ENCODE results near the gene RHOC. TPM values are rescaled to one million over a fixed set of nuclear protein-coding genes. Genes with fewer than 3 reads are reported as not detected.

The RHOC gene
- total RNA-seq, 2 experiments from 2014 or later = 36.3 to 37.3 TPM

GRCh38 chr1:112715264-112716053 lies 8.5 kb upstream of the RHOC start, which contains the start of gene PPM1J:
TSS of gene PPM1J (minus strand) at chr1:112715332. CDS start at chr1:112715301, 31 bp downstream.
- H3K27ac Mint-ChIP-seq = no peak within 1 kb of the TSS
- no peaks in the 10 kb centered on the region for H3K36me3 Mint-ChIP-seq (ENCODE audit: low read depth)
- H3K4me3 Mint-ChIP-seq = peak within 1 kb of the TSS; percentile 78
- peaks cover 24% of the 10 kb centered on the region for H3K4me1 Mint-ChIP-seq (ENCODE audit: low read depth)
- intact Hi-C loops (cut with micrococcal nuclease) = loop anchor here (1.0 to 10.0 kb wide), 12 partner anchors 10 to 1189 kb away; partner anchors contain the start of genes AP4B1, DCLRE1B, LRIG2 and MAGI3
- H3K27me3 Mint-ChIP-seq (ENCODE audit: low read depth) = peaks cover 24% of the 10 kb centered on the region
- CTCF ChIA-PET = interaction anchor here (0.6 to 9.9 kb wide), 31 partner anchors 10 to 426 kb away, joined by 3 to 303 read pairs (median 4); partner anchors contain the start of gene LRIG2
- DNase-seq = peak; percentile 95
- no peaks in the 10 kb centered on the region for H3K9me3 Mint-ChIP-seq

GRCh38 chr1:112714313-112715263 lies 7.7 kb upstream of the RHOC start:
- no peak for DNase-seq

GRCh38 chr1:112713466-112714312 lies 6.8 kb upstream of the RHOC start:
- peak overlapping the region; percentile 14 for H3K4me3 Mint-ChIP-seq
- no peak overlapping the region for H3K27ac Mint-ChIP-seq
- H3K27me3 Mint-ChIP-seq (ENCODE audit: low read depth) = peaks cover 19% of the 10 kb centered on the region
- H3K36me3 Mint-ChIP-seq (ENCODE audit: low read depth) = no peaks in the 10 kb centered on the region
- no peaks in the 10 kb centered on the region for H3K9me3 Mint-ChIP-seq
- CTCF ChIA-PET = interaction anchor here (0.6 to 9.9 kb wide), 5 partner anchors 32 to 322 kb away, joined by 5 to 303 read pairs (median 23); no protein-coding TSS in a partner anchor
- intact Hi-C loops (cut with micrococcal nuclease) = loop anchor here (10.0 kb wide), 1 partner anchor 681 kb away; the partner anchor contains the start of gene MAGI3
- DNase-seq = no peak
- H3K4me1 Mint-ChIP-seq (ENCODE audit: low read depth) = peaks cover 23% of the 10 kb centered on the region

More at GRCh38 chr1:112714313-112715263, 7.7 kb upstream of the RHOC start:
- H3K9me3 Mint-ChIP-seq = no peaks in the 10 kb centered on the region
- no peak overlapping the region for H3K27ac Mint-ChIP-seq
- peaks cover 24% of the 10 kb centered on the region for H3K4me1 Mint-ChIP-seq (ENCODE audit: low read depth)
- H3K27me3 Mint-ChIP-seq (ENCODE audit: low read depth) = peaks cover 23% of the 10 kb centered on the region
- CTCF ChIA-PET = interaction anchor here (0.6 to 9.9 kb wide), 23 partner anchors 11 to 427 kb away, joined by 3 to 303 read pairs (median 4); partner anchors contain the start of gene LRIG2
- H3K4me3 Mint-ChIP-seq = peak overlapping the region; percentile 71
- intact Hi-C loops (cut with micrococcal nuclease) = loop anchor here (1.0 to 10.0 kb wide), 6 partner anchors 9 to 1098 kb away; partner anchors contain the start of genes MAGI3, RSBN1 and SLC16A1
- H3K36me3 Mint-ChIP-seq (ENCODE audit: low read depth) = no peaks in the 10 kb centered on the region

- intact Hi-C loops (cut with micrococcal nuclease) = loop anchor here (10.0 kb wide), 1 partner anchor 682 kb away; the partner anchor contains the start of gene MAGI3
- Mint-ChIP-seq H3K27me3 (ENCODE audit: low read depth) (peaks cover 19% of the 10 kb centered on the region), H3K4me3 (no peak overlapping the region), H3K4me1 (ENCODE audit: low read depth) (peaks cover 19% of the 10 kb centered on the region), H3K9me3 (no peaks in the 10 kb centered on the region), H3K27ac (no peak overlapping the region), H3K36me3 (ENCODE audit: low read depth) (no peaks in the 10 kb centered on the region)
- CTCF ChIA-PET = no interaction called here
- DNase-seq = no peak
Measured at GRCh38 chr1:112712701-112713128, 5.8 kb upstream of the RHOC start.

GRCh38 chr1:112712191-112712590 lies 5.3 kb upstream of the RHOC start:
- H3K4me1 Mint-ChIP-seq (ENCODE audit: low read depth) = peaks cover 18% of the 10 kb centered on the region
- H3K9me3 Mint-ChIP-seq = no peaks in the 10 kb centered on the region
- intact Hi-C loops (cut with micrococcal nuclease) = loop anchor here (10.0 kb wide), 1 partner anchor 683 kb away; the partner anchor contains the start of gene MAGI3
- H3K27me3 Mint-ChIP-seq (ENCODE audit: low read depth) = peaks cover 19% of the 10 kb centered on the region
- no peaks in the 10 kb centered on the region for H3K36me3 Mint-ChIP-seq (ENCODE audit: low read depth)
- no peak for DNase-seq
- CTCF ChIA-PET = no interaction called here
- no peak overlapping the region for H3K27ac Mint-ChIP-seq
- H3K4me3 Mint-ChIP-seq = no peak overlapping the region

GRCh38 chr1:112711670-112712069 lies 4.7 kb upstream of the RHOC start:
- no peak for DNase-seq
- CTCF ChIA-PET = no interaction called here
- no peaks in the 10 kb centered on the region for H3K36me3 Mint-ChIP-seq (ENCODE audit: low read depth)
- no peaks in the 10 kb centered on the region for H3K9me3 Mint-ChIP-seq
- peaks cover 15% of the 10 kb centered on the region for H3K4me1 Mint-ChIP-seq (ENCODE audit: low read depth)
- H3K27me3 Mint-ChIP-seq (ENCODE audit: low read depth) = peaks cover 19% of the 10 kb centered on the region
- intact Hi-C loops (cut with micrococcal nuclease) = loop anchor here (10.0 kb wide), 1 partner anchor 683 kb away; the partner anchor contains the start of gene MAGI3
- H3K27ac Mint-ChIP-seq = no peak overlapping the region
- H3K4me3 Mint-ChIP-seq = no peak overlapping the region

- Mint-ChIP-seq H3K9me3 (no peaks in the 10 kb centered on the region), H3K4me1 (ENCODE audit: low read depth) (peaks cover 15% of the 10 kb centered on the region), H3K27me3 (ENCODE audit: low read depth) (peaks cover 19% of the 10 kb centered on the region), H3K27ac (no peak overlapping the region), H3K4me3 (no peak overlapping the region), H3K36me3 (ENCODE audit: low read depth) (no peaks in the 10 kb centered on the region)
- DNase-seq = no peak
- intact Hi-C loops (cut with micrococcal nuclease) = loop anchor here (10.0 kb wide), 1 partner anchor 684 kb away; the partner anchor contains the start of gene MAGI3
- CTCF ChIA-PET = interaction anchor here (1.5 to 2.5 kb wide), 2 partner anchors 75 to 320 kb away, joined by 4 to 9 read pairs; no protein-coding TSS in a partner anchor
Measured at GRCh38 chr1:112711041-112711440, 4.1 kb upstream of the RHOC start.

GRCh38 chr1:112710586-112710985 lies 3.7 kb upstream of the RHOC start:
- CTCF ChIA-PET = interaction anchor here (1.5 to 2.5 kb wide), 4 partner anchors 8 to 362 kb away, joined by 4 to 9 read pairs (median 4); partner anchors contain the start of gene LRIG2
- no peak for DNase-seq
- H3K27me3 Mint-ChIP-seq (ENCODE audit: low read depth) = peaks cover 19% of the 10 kb centered on the region
- H3K4me3 Mint-ChIP-seq = no peak overlapping the region
- intact Hi-C loops (cut with micrococcal nuclease) = loop anchor here (10.0 kb wide), 1 partner anchor 684 kb away; the partner anchor contains the start of gene MAGI3
- H3K36me3 Mint-ChIP-seq (ENCODE audit: low read depth) = no peaks in the 10 kb centered on the region
- peaks cover 15% of the 10 kb centered on the region for H3K4me1 Mint-ChIP-seq (ENCODE audit: low read depth)
- no peaks in the 10 kb centered on the region for H3K9me3 Mint-ChIP-seq
- H3K27ac Mint-ChIP-seq = no peak overlapping the region

- H3K4me1 Mint-ChIP-seq (ENCODE audit: low read depth) = peaks cover 17% of the 10 kb centered on the region
- H3K27me3 Mint-ChIP-seq (ENCODE audit: low read depth) = peaks cover 19% of the 10 kb centered on the region
- no peak overlapping the region for H3K27ac Mint-ChIP-seq
- H3K9me3 Mint-ChIP-seq = no peaks in the 10 kb centered on the region
- H3K4me3 Mint-ChIP-seq = no peak overlapping the region
- no peaks in the 10 kb centered on the region for H3K36me3 Mint-ChIP-seq (ENCODE audit: low read depth)
- no peak for DNase-seq
- intact Hi-C loops (cut with micrococcal nuclease) = loop anchor here (10.0 kb wide), 1 partner anchor 685 kb away; the partner anchor contains the start of gene MAGI3
- CTCF ChIA-PET = interaction anchor here (1.5 to 2.5 kb wide), 4 partner anchors 9 to 363 kb away, joined by 4 to 9 read pairs (median 4); partner anchors contain the start of gene LRIG2
Measured at GRCh38 chr1:112710159-112710558, 3.2 kb upstream of the RHOC start.

GRCh38 chr1:112708489-112708888 lies 1.6 kb upstream of the RHOC start:
- CTCF ChIA-PET = interaction anchor here (0.6 to 2.8 kb wide), 22 partner anchors 10 to 339 kb away, joined by 3 to 36 read pairs (median 4); partner anchors contain the start of gene MOV10
- Mint-ChIP-seq H3K27me3 (ENCODE audit: low read depth) (peaks cover 9% of the 10 kb centered on the region), H3K36me3 (ENCODE audit: low read depth) (no peaks in the 10 kb centered on the region), H3K4me3 (no peak overlapping the region), H3K9me3 (no peaks in the 10 kb centered on the region), H3K27ac (no peak overlapping the region), H3K4me1 (ENCODE audit: low read depth) (peaks cover 30% of the 10 kb centered on the region)
- no peak for DNase-seq
- intact Hi-C loops (cut with micrococcal nuclease) = loop anchor here (10.0 kb wide), 1 partner anchor 1226 kb away; no protein-coding TSS in a partner anchor

Measured in activated naive CD4-positive, alpha-beta T cell treated with anti-CD3 and anti-CD28 coated beads for 36 hours (primary cell).